BLaER1 treated with 17β-estradiol and CSF1 and Interleukin-3, amounts not matched to agents 10 nM and 100 nM (cell line): ENCODE data around the gene ISL2.
"Not testable (repeated sequence)": the region's sequence is repeated elsewhere in the genome, so short reads cannot be mapped to it uniquely, and the experiment has no call there.

Source experiments
- H3K27ac ChIP-seq, 11 experiments: shearing (Covaris generic); formaldehyde crosslinking; 2 replicates each; pipeline ENCODE4 v1.8.1; 2022
- H3K27me3 ChIP-seq, 11 experiments: shearing (Covaris generic); formaldehyde crosslinking; 2 replicates each; pipeline ENCODE4 v1.8.1; 2022
- H3K36me3 ChIP-seq, 11 experiments: shearing (Covaris generic); formaldehyde crosslinking; 2 replicates each; pipeline ENCODE4 v1.8.1; 2022
- H3K4me1 ChIP-seq, 10 experiments: shearing (Covaris generic); formaldehyde crosslinking; 2 replicates each; pipeline ENCODE4 v1.8.1; 2022
- H3K4me2 ChIP-seq, 11 experiments: shearing (Covaris generic); formaldehyde crosslinking; 2 replicates each; pipeline ENCODE4 v1.8.1; 2022
- H3K4me3 ChIP-seq, 10 experiments: shearing (Covaris generic); formaldehyde crosslinking; 2 replicates each; pipeline ENCODE4 v1.8.1; 2022
- H3K9ac ChIP-seq, 11 experiments: shearing (Covaris generic); formaldehyde crosslinking; 2 replicates each; pipeline ENCODE4 v1.8.1; 2022
- H3K9me3 ChIP-seq, 11 experiments: shearing (Covaris generic); formaldehyde crosslinking; replicated peaks in 1 of 11; 2 replicates each; pipeline ENCODE4 v1.8.1; 2022
- H4K20me1 ChIP-seq, 11 experiments: shearing (Covaris generic); formaldehyde crosslinking; 2 replicates each; pipeline ENCODE4 v1.8.1; 2022
- Cebpa-rat ChIP-seq, 11 experiments: shearing (Covaris generic); IDR thresholded peaks; 2 replicates each; pipeline ENCODE4 v1.8.1; 2022

ISL2 gene

GRCh38 chr15:76336254-76337058 lies at the start of gene ISL2:
Gene ISL2, plus strand, starts transcription at chr15:76336773. Its CDS starts 111 bp downstream, at chr15:76336884.
- Histone ChIP-seq H3K27ac (peak within 1 kb of the TSS in 3 of 11 experiments; percentile 12 to 54 (median 26); a peak in 4 of 22 replicates), H3K36me3 (no peaks in the 10 kb centered on the region), H3K4me1 (peaks cover 19 to 62% (median 41%) of the 10 kb centered on the region in 10 experiments), H4K20me1 (peaks cover 0 to 56% (median 45%) of the 10 kb centered on the region in 11 experiments; a peak in 20 of 22 replicates), H3K4me2 (peak within 1 kb of the TSS; percentile 31 to 89 (median 63)), H3K9me3 (peaks cover 0 to 12% (median 0%) of the 10 kb centered on the region in 11 experiments; a peak in 3 of 22 replicates), H3K27me3 (peaks cover 61 to 80% (median 72%) of the 10 kb centered on the region in 11 experiments), H3K4me3 (peak within 1 kb of the TSS in 8 of 10 experiments; percentile 27 to 54 (median 42); a peak in 16 of 20 replicates), H3K9ac (peak within 1 kb of the TSS in 3 of 11 experiments; percentile 35 to 50 (median 41); a peak in 4 of 22 replicates)
- no peak for TF ChIP-seq Cebpa-rat (IDR thresholded peaks at IDR 0.05)

DNA sequence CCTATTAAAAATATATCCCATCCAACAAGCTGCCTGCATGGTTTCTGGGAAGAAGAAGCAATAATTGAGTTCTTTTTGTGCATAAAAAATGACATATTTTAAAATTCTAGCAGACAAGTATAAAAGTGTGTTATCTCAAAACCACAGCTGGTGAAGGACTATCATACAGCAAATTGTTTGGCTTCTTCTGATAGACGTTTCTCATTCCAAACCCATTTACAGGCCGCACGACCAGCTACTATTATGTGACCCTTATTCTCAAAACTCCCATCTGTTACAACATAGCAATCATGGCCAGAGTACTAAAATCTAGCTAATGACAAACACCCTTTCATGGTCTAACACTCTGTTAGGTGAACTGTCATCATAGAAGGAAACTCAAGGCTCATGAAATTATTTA lies 47.0 kb upstream of the ISL2 start:
- Histone ChIP-seq H3K4me3 (no peak overlapping the region), H3K4me2 (no peak overlapping the region), H3K36me3 (peaks cover 58 to 96% (median 72%) of the 10 kb centered on the region in 11 experiments), H3K9me3 (no peaks in the 10 kb centered on the region), H3K4me1 (peaks cover 8 to 35% (median 14%) of the 10 kb centered on the region in 10 experiments; a peak in 15 of 20 replicates), H3K27me3 (no peaks in the 10 kb centered on the region), H4K20me1 (peaks cover 30 to 86% (median 74%) of the 10 kb centered on the region in 11 experiments), H3K27ac (no peak overlapping the region), H3K9ac (no peak overlapping the region)
- TF ChIP-seq Cebpa-rat (IDR thresholded peaks at IDR 0.05), result no peak

DNA sequence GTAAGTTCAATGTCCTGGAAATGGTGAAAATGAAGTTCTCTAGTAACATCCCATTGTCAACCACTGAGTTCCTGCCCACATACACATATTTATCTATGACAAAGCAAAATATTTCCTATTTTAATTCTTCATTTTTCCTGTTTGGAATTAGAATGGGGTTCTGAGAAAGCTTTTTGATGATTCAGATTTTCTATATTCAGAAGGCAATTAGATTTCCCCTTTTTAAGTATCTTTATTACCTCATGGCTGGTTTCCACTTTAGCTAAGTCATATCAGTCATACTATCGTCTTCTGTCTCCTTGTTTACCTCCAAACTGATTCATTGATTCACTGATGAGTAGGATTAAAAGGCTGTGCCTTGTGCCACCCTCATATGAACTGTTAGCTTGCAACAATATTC lies 43.2 kb upstream of the ISL2 start:
- Histone ChIP-seq H3K36me3 (peaks cover 31 to 74% (median 51%) of the 10 kb centered on the region in 11 experiments), H3K27ac (peak overlapping the region in 1 of 11 experiments; percentile 37; a peak in 2 of 22 replicates), H3K27me3 (no peaks in the 10 kb centered on the region), H3K9me3 (no peaks in the 10 kb centered on the region), H4K20me1 (peaks cover 53 to 100% (median 92%) of the 10 kb centered on the region in 11 experiments), H3K4me1 (peaks cover 0 to 25% (median 2%) of the 10 kb centered on the region in 10 experiments; a peak in 8 of 20 replicates), H3K4me2 (peak overlapping the region in 5 of 11 experiments; percentile 4 to 78 (median 70); a peak in 6 of 22 replicates), H3K4me3 (no peak overlapping the region), H3K9ac (no peak overlapping the region)
- TF ChIP-seq Cebpa-rat (IDR thresholded peaks at IDR 0.05), result no peak

GRCh38 chr15:76294463-76294862 lies 42.1 kb upstream of the ISL2 start:
- H3K4me2 ChIP-seq, H3K4me3 ChIP-seq, H3K27me3 ChIP-seq, H3K27ac ChIP-seq, H3K9me3 ChIP-seq, H3K9ac ChIP-seq: not testable (repeated sequence)
- H3K36me3 ChIP-seq, result peaks cover 24 to 64% (median 43%) of the 10 kb centered on the region in 11 experiments
- peaks cover 0 to 31% (median 4%) of the 10 kb centered on the region in 10 experiments; a peak in 9 of 20 replicates for H3K4me1 ChIP-seq
- peaks cover 57 to 100% (median 96%) of the 10 kb centered on the region in 11 experiments for H4K20me1 ChIP-seq

DNA sequence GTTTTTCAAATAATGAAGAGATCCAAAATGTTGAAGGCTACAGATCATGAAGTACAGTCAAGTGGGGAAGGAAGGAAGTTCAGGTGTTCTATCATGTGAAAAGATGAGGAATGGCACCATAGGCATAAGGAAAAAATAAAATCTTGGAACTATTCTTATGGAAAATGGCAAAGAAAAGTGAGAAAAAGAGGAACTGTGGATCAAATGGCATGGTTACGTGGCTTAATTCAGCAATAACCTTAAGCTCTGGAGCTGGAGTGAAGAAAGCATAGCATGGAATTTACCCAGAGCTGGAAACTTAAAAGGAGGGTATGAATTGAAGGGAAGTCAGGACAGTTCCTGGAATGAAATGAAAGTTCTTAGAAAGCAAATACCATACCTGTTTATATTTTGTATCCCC lies 39.7 kb upstream of the ISL2 start:
- H3K4me3 ChIP-seq, result no peak overlapping the region
- peaks cover 0 to 48% (median 11%) of the 10 kb centered on the region in 10 experiments; a peak in 9 of 20 replicates for H3K4me1 ChIP-seq
- H3K9ac ChIP-seq, result no peak overlapping the region
- no peak overlapping the region for H3K4me2 ChIP-seq
- H3K27me3 ChIP-seq, result no peaks in the 10 kb centered on the region
- peaks cover 10 to 52% (median 25%) of the 10 kb centered on the region in 11 experiments; a peak in 20 of 22 replicates for H3K36me3 ChIP-seq
- peaks cover 69 to 100% (median 96%) of the 10 kb centered on the region in 11 experiments for H4K20me1 ChIP-seq
- H3K9me3 ChIP-seq, result no peaks in the 10 kb centered on the region
- no peak for TF ChIP-seq Cebpa-rat (IDR thresholded peaks at IDR 0.05)
- no peak overlapping the region for H3K27ac ChIP-seq

GRCh38 chr15:76297951-76298350 lies 38.6 kb upstream of the ISL2 start:
- H3K4me3 ChIP-seq, H3K27me3 ChIP-seq, H3K4me2 ChIP-seq, H3K27ac ChIP-seq, H3K9me3 ChIP-seq, H3K9ac ChIP-seq: not testable (repeated sequence)
- peaks cover 0 to 40% (median 11%) of the 10 kb centered on the region in 10 experiments; a peak in 9 of 20 replicates for H3K4me1 ChIP-seq
- peaks cover 79 to 100% (median 96%) of the 10 kb centered on the region in 11 experiments for H4K20me1 ChIP-seq
- H3K36me3 ChIP-seq, result peaks cover 3 to 52% (median 16%) of the 10 kb centered on the region in 11 experiments; a peak in 18 of 22 replicates

DNA sequence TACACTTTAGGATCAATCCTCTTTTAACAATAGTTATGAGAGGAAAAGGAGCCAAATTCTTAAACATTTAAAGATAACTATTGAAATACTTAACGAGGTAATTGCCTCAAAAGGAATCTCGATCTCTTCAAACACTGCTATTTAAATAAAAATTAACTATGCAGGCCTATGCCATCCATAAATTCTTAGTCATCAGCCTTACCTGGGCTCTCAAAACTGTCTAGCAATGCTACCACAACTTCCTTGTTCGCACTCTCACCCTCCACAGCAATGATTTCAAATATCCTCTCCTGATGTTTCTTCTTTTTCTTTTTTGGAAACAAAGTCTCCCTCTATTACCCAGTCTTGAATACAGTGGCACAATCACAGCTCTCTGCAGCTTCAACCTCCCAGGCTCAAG lies 37.6 kb upstream of the ISL2 start:
- no peak overlapping the region for H3K4me3 ChIP-seq
- peaks cover 82 to 100% (median 97%) of the 10 kb centered on the region in 11 experiments for H4K20me1 ChIP-seq
- peaks cover 3 to 51% (median 13%) of the 10 kb centered on the region in 11 experiments; a peak in 17 of 22 replicates for H3K36me3 ChIP-seq

DNA sequence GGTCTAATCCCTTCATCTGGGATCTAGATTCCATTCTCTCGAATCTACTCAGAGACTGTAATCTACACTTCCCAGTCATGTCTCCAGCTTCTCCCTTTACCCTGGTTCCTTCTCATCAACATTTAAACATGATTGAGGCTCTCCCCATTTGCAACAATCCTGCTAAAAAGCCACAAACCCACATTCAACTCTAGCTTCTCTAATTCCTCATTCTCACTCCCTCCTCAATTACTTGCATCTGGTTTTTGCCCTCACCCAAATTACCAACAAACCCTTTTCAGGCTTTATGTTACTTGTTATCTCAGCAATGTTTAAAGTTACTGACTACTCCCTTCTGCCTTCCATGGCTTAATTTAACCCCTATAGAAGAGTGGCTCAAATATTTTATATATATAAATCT lies 36.8 kb upstream of the ISL2 start:
- Histone ChIP-seq H3K9me3 (peaks cover 0 to 13% (median 10%) of the 10 kb centered on the region in 11 experiments; a peak in 17 of 22 replicates), H3K27ac (no peak overlapping the region), H3K36me3 (peaks cover 3 to 53% (median 21%) of the 10 kb centered on the region in 11 experiments; a peak in 16 of 22 replicates), H3K27me3 (no peaks in the 10 kb centered on the region), H3K4me2 (peak overlapping the region in 4 of 11 experiments; percentile 8 to 62 (median 43); a peak in 6 of 22 replicates), H3K4me3 (no peak overlapping the region), H3K4me1 (peaks cover 0 to 28% (median 6%) of the 10 kb centered on the region in 10 experiments; a peak in 9 of 20 replicates), H4K20me1 (peaks cover 79 to 100% (median 97%) of the 10 kb centered on the region in 11 experiments), H3K9ac (no peak overlapping the region)
- no peak for TF ChIP-seq Cebpa-rat (IDR thresholded peaks at IDR 0.05)

More for the DNA sequence above, 37.6 kb upstream of the ISL2 start:
- no peak for TF ChIP-seq Cebpa-rat (IDR thresholded peaks at IDR 0.05)
- peaks cover 0 to 30% (median 6%) of the 10 kb centered on the region in 10 experiments; a peak in 9 of 20 replicates for H3K4me1 ChIP-seq
- H3K27ac ChIP-seq, result no peak overlapping the region
- peaks cover 0 to 5% (median 2%) of the 10 kb centered on the region in 11 experiments; a peak in 13 of 22 replicates for H3K9me3 ChIP-seq
- no peak overlapping the region for H3K9ac ChIP-seq
- peak overlapping the region in 3 of 11 experiments; percentile 28 to 62 (median 58); a peak in 6 of 22 replicates for H3K4me2 ChIP-seq
- H3K27me3 ChIP-seq, result no peaks in the 10 kb centered on the region

GRCh38 chr15:76303909-76304308 lies 32.7 kb upstream of the ISL2 start:
- H3K4me1 ChIP-seq, result peaks cover 0 to 32% (median 6%) of the 10 kb centered on the region in 10 experiments; a peak in 9 of 20 replicates
- TF ChIP-seq Cebpa-rat (IDR thresholded peaks at IDR 0.05), result no peak
- H3K36me3 ChIP-seq, result peaks cover 0 to 60% (median 27%) of the 10 kb centered on the region in 11 experiments; a peak in 18 of 22 replicates
- H3K27ac ChIP-seq, result no peak overlapping the region
- H3K4me3 ChIP-seq, result no peak overlapping the region
- peaks cover 0 to 22% (median 13%) of the 10 kb centered on the region in 11 experiments; a peak in 17 of 22 replicates for H3K9me3 ChIP-seq
- no peak overlapping the region for H3K9ac ChIP-seq
- no peaks in the 10 kb centered on the region for H3K27me3 ChIP-seq
- H3K4me2 ChIP-seq, result no peak overlapping the region
- H4K20me1 ChIP-seq, result peaks cover 72 to 100% (median 98%) of the 10 kb centered on the region in 11 experiments
